HG02884 (cell line): Measurements from ENCODE around the gene AUTS2.

Experiments used
- ATAC-seq: cut with Tn5 transposase; IDR thresholded peaks from one replicate; pipeline ENCODE4 v1.9.1; 2021; ENCODE audit warnings: mild to moderate bottlenecking, moderate library complexity; ENCODE audit not compliant: unreplicated experiment

Gene AUTS2

DNA sequence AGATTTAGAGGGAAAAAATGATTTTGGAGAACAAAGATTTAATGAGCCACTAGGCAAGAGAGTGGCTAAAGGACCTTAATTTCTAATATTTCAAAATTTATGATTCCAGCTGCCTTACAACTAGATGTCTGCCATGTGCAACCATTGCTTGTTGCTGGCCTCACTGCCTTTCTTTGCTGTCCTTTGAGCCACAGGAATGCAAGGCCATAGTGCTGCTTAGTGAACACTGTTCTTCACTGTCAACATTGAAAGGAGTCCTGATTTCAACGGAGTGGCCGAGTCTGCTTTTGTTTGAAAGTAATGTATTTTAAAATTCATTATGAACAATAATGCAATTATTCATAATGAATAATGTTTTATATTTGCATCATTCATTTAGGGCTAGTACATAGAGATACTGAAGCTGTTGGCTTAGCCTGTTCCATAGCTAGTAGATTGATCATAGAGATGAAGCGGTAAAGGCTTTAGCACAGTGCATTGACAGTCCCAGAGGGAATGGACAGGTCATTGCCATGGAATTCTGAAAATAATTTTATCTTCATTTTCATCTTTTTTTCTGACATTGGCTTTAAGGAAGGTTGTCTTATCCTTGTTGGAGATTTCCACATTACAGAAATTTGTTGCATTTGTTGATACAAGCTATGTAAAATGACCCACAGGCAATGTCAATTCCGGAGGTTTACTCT is 544.1 kb downstream of the AUTS2 start:
- ATAC-seq, result no peak

DNA sequence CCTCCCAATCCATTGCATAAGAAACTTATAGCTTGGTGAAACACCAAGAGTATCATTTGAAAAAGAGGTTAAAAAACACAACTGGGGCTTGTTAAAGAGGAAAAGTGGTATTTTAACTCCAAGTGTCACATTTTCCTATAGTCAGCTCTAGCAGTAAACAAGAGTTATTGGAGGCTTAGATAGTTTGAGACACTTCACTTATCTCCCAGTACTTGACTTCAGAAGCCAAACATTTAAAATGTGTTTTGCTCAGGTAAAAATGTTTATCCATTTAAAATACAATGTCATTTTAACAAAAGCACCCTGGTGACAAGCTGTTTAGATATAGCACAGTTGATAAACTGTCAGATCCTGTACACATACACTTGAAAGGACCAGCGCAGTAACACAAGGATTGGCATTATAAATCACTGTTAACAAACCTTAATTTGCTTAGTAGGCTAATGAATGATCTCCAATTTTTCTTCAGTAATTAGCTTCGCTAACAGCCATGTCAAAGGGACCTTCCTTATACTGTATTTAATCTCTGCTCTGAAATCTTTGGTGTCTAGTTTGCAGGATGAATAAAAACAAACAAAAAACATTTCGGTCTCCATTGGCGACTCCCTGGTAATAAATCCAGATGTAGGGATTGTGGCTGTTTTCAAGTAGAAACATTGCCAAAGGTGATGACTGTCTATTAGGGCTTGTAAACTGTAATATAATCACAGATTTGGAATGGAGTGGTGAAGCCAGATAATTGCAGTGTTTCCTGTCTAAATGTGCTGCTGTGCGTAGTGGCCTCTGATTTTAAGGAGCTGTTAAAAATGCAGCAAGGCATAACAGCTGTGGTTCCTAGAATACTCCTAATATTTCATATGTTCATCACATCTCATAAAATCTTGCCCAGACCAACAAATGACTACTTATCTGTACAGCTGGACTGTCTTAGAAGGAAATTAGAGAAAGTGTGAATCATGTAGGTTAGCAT is 545.1 kb downstream of the AUTS2 start:
- no peak for ATAC-seq

DNA sequence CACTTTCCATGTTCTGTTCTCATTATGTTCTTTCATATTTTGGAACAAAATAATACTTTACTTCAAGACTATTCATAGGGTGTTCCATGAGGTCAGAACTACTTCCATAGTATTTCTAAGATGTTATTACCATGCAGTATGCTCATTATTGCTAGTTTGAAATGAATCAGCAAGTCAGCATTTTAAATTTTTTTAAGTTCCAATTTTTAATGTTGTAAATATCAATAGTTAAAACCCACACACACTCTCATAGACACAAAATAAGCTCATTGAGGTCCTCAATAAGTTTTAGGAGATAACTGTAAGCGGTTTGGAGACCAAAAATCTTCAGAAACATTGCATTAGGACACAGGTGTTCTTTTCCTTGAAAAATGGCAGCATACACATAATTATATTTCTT is 550.7 kb downstream of the AUTS2 start:
- ATAC-seq, result no peak

DNA sequence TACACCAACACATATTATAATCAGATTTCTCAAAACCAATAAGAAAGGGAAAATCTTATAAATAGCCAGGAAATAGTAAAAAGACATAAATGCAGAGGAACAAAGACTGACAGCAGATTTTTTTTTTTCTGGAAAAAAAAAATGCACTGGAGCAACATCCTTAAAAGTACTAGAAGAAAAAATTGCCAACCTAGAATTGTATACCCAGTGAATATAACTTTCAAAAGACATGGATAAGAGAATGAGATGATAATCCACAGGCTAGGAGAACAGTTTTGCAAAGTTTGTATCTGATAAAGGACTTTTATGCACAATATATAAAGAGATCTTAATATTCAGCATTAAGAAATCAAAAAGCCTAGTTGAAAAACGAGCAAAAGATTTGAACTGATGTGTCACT is 554.0 kb downstream of the AUTS2 start:
- no peak for ATAC-seq

DNA sequence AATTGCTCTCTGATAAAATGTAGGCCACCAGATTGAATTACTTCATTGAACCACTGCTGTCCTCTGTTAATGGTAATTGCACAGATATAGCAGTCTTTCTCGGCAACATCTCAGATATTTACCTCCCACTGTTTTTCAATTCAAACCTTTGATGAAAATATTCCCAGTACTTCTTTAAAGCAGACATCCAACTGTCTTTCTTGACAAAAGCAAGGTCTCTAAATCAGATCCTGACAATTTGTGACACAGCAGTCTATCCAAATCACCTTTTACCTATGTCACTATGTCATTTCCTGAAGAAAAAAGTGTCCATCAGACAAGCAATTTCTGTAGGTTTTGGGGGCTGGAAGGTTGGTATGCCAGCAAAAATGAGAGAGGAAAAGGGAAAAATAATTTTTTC is 555.7 kb downstream of the AUTS2 start:
- no peak for ATAC-seq

- ATAC-seq, result no peak
These were observed 556.4 kb downstream of the AUTS2 start for GRCh38 chr7:70154521-70155180.

GRCh38 chr7:70156057-70156456 is 557.8 kb downstream of the AUTS2 start:
- no peak for ATAC-seq

- no peak for ATAC-seq
These were observed 560.8 kb downstream of the AUTS2 start for GRCh38 chr7:70159121-70159520.

- no peak for ATAC-seq
These were observed 567.3 kb downstream of the AUTS2 start for GRCh38 chr7:70165477-70166170.

- ATAC-seq, result no peak
These were observed 573.2 kb downstream of the AUTS2 start for GRCh38 chr7:70171369-70171920.

DNA sequence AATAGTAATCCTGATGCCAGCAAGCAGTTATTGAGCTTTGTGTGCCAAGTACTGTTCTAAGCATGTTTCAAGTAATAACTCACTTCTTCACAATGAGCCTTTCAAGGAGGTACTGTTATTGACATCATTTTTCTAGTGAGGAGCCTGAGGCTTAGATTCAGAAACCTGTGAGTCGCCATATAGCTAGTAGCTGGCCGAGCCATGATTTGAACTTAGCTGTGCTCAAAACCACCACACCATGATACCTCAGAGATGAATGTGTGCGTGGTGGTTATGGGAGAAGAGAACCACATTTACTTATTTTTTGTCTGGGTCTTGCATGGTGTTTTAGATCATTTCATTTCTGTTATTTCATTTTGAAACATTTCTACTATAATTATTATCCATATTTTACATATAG is 578.9 kb downstream of the AUTS2 start:
- ATAC-seq, result no peak

- ATAC-seq, result no peak
These were observed 579.9 kb downstream of the AUTS2 start for GRCh38 chr7:70178211-70178610.

DNA sequence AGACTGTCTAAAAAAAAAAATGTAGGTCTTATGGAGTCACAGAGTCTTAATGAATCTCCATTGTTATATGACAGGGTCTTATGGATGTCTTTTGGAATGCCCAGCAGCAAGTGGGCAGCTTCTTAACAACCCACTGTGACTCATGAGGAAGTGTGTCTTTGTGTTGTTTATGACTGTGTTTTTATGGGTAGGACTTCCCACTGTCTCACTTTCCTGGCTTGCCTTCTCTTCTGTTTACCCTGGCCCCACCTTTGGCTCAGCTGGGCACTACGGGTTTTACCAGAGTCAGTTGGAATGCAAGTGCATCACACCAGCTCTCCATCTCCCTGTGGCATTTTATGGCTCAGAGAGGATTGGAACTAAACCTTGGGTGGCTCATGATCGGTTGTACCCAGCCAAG is 580.5 kb downstream of the AUTS2 start:
- ATAC-seq, result no peak

GRCh38 chr7:70182521-70182920 is 584.2 kb downstream of the AUTS2 start:
- ATAC-seq, result no peak

GRCh38 chr7:70183278-70183677 is 585.0 kb downstream of the AUTS2 start:
- ATAC-seq, result no peak

DNA sequence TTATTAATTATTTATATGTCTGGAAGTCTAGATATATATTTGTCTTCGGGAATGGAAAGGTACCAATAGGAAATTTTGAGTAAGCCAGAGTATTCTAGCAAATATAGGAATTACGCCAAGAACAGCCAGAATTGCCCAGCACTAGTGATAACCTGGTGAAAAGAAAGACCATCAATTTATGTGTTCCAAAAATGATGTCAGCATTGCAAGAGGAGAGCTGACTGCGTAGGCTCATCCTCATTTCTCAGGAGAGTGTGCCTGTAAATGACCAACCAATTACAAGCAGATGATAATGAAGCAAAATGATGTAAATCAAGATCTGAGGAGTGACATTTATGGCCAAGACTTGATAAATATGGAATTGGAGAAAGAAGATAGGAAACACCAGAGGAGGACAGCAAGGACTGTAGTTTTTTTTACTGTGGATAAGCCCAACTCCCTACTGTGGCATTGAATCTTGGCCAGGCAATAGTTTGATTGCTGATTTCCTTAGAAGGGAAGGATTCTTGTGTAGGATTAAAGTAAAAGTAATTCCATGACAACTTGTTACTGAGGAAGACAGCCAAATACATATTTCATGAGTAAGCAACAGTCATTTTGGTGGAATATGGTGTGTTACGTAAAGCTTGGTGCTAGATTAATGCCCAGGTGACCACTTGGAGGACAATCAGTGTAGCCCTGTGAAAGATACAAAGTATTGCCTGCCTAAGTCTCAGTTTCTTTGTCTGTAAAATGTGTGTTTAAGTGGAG is 590.8 kb downstream of the AUTS2 start:
- no peak for ATAC-seq

GRCh38 chr7:70189776-70190175 is 591.5 kb downstream of the AUTS2 start:
- no peak for ATAC-seq

- no peak for ATAC-seq
These were observed 592.0 kb downstream of the AUTS2 start for GRCh38 chr7:70190281-70190680.

GRCh38 chr7:70193514-70193913 is 595.2 kb downstream of the AUTS2 start:
- no peak for ATAC-seq
